CD8-positive, alpha-beta memory T cell (primary cell): ENCODE results near the gene DTNB. TPM values are rescaled to one million over a fixed set of nuclear protein-coding genes. Genes with fewer than 3 reads are reported as not detected.

Experiments used
- CTCF ChIA-PET: fragments of 350-600 bp; sonication (Branson Sonifier 250); formaldehyde crosslinking; loops from one replicate; lab custom pipeline; 2021; ENCODE audit warnings: antibody characterized with exemption; lab: Charles Lee
- POLR2A ChIA-PET: fragments of 350-600 bp; sonication (Branson Sonifier 250); formaldehyde crosslinking; loops from one replicate; lab custom pipeline; 2021; ENCODE audit warnings: antibody characterized with exemption; lab: Charles Lee
- DNase-seq, 5 donors: peaks; one replicate each; pipeline versions ENCODE4 v3.0.0 to v3.0.0-alpha.2; 2020 to 2022; ENCODE audit warnings: mixed read lengths in 1 of 5
- H3K27ac ChIP-seq: one replicate; pipeline ENCODE4 v1.7.0; 2013; ENCODE audit warnings: low read depth, mild to moderate bottlenecking, low read length, moderate library complexity
- H3K27me3 ChIP-seq: 2 replicates; pipeline ENCODE4 v1.7.0; 2013; ENCODE audit warnings: low read length, mild to moderate bottlenecking; ENCODE audit not compliant: insufficient read depth, poor library complexity, severe bottlenecking
- H3K36me3 ChIP-seq: 2 replicates; pipeline ENCODE4 v1.7.0; 2013; ENCODE audit warnings: mild to moderate bottlenecking, low read length, moderate library complexity; ENCODE audit not compliant: insufficient read depth
- H3K4me1 ChIP-seq: 2 replicates; pipeline ENCODE4 v1.7.0; 2013; ENCODE audit warnings: mild to moderate bottlenecking, low read length, moderate library complexity; ENCODE audit not compliant: insufficient read depth
- H3K4me3 ChIP-seq: 2 replicates; pipeline ENCODE4 v1.7.0; 2013; ENCODE audit warnings: mild to moderate bottlenecking, low read length
- H3K9me3 ChIP-seq: 2 replicates; pipeline ENCODE4 v1.7.0; 2013; ENCODE audit warnings: mild to moderate bottlenecking, low read length
- H3K27ac Mint-ChIP-seq, 8 donors: one replicate each; pipeline ENCODE4 v1.8.0; 2020 to 2021; ENCODE audit warnings: mixed read lengths in 8 of 8, mild to moderate bottlenecking in 6 of 8, inconsistent platforms in 3 of 8, moderate library complexity in 3 of 8
- H3K27me3 Mint-ChIP-seq, 2 donors: one replicate each; pipeline ENCODE4 v1.8.0; 2020 to 2021; ENCODE audit warnings: mixed read lengths in 2 of 2, mild to moderate bottlenecking in 1 of 2, moderate library complexity in 1 of 2
- H3K36me3 Mint-ChIP-seq, 3 donors: one replicate each; pipeline ENCODE4 v1.8.0; 2020 to 2021; ENCODE audit warnings: mixed read lengths in 3 of 3, inconsistent platforms in 1 of 3, mild to moderate bottlenecking in 1 of 3
- H3K4me1 Mint-ChIP-seq, 3 donors: one replicate each; pipeline ENCODE4 v1.8.0; 2020 to 2021; ENCODE audit warnings: mixed read lengths in 3 of 3, inconsistent platforms in 1 of 3, mild to moderate bottlenecking in 1 of 3
- H3K4me3 Mint-ChIP-seq, 7 donors: one replicate each; pipeline ENCODE4 v1.8.0; 2020 to 2021; ENCODE audit warnings: mixed read lengths in 7 of 7, mild to moderate bottlenecking in 6 of 7, moderate library complexity in 4 of 7, inconsistent platforms in 2 of 7
- H3K9me3 Mint-ChIP-seq, 5 donors: one replicate each; pipeline ENCODE4 v1.8.0; 2020 to 2022; ENCODE audit warnings: mixed read lengths in 5 of 5, mild to moderate bottlenecking in 3 of 5, moderate library complexity in 2 of 5, inconsistent platforms in 1 of 5
- polyA plus RNA-seq: library from polyadenylated mRNA; unstranded; fragments of 300-500 nt; fragmentation: Illumina TruSeq; gene quantifications from one replicate; pipeline ENCODE4 v1.2.3, GENCODE V29; 2021
- total RNA-seq, 2 experiments: library from RNA; stranded (reverse); gene quantifications; one replicate each; pipeline ENCODE4 v1.2.3, GENCODE V29; 2021

Gene DTNB
- total and polyA plus RNA-seq, 3 experiments from 2014 or later: 15.2 to 19.4 (median 16.8) TPM

GRCh38 chr2:25491003-25491696 is 182.2 kb downstream of the DTNB start:
- Histone ChIP-seq H3K4me1 (no peaks in the 10 kb centered on the region), H3K27ac (no peak overlapping the region), H3K4me3 (no peak overlapping the region), H3K36me3 (no peaks in the 10 kb centered on the region), H3K27me3 (no peaks in the 10 kb centered on the region), H3K9me3 (no peaks in the 10 kb centered on the region)
- Mint-ChIP-seq H3K4me1 (no peaks in the 10 kb centered on the region), H3K9me3 (no peaks in the 10 kb centered on the region), H3K36me3 (peaks cover 6 to 16% (median 14%) of the 10 kb centered on the region in 3 donors), H3K27ac (no peak overlapping the region), H3K4me3 (no peak overlapping the region), H3K27me3 (peaks cover 0 to 2% of the 10 kb centered on the region in 2 donors)
- ChIA-PET POLR2A (no interaction called here), CTCF (no interaction called here)
- DNase-seq: no peak

- Histone ChIP-seq H3K4me1 (no peaks in the 10 kb centered on the region), H3K27me3 (no peaks in the 10 kb centered on the region), H3K9me3 (no peaks in the 10 kb centered on the region), H3K27ac (no peak overlapping the region), H3K4me3 (no peak overlapping the region), H3K36me3 (no peaks in the 10 kb centered on the region)
- no peaks in the 10 kb centered on the region for H3K9me3 Mint-ChIP-seq
- POLR2A ChIA-PET: no interaction called here
- DNase-seq: no peak
- no peak overlapping the region for H3K27ac Mint-ChIP-seq
- peak overlapping the region in 1 of 7 donors; percentile 38 for H3K4me3 Mint-ChIP-seq
- H3K4me1 Mint-ChIP-seq: no peaks in the 10 kb centered on the region
- peaks cover 6 to 14% (median 12%) of the 10 kb centered on the region in 3 donors for H3K36me3 Mint-ChIP-seq
- peaks cover 0 to 2% of the 10 kb centered on the region in 2 donors for H3K27me3 Mint-ChIP-seq
- CTCF ChIA-PET: no interaction called here
These were observed 183.2 kb downstream of the DTNB start for GRCh38 chr2:25490217-25490616.

- H3K4me1 Mint-ChIP-seq: no peaks in the 10 kb centered on the region
- H3K36me3 ChIP-seq: no peaks in the 10 kb centered on the region
- POLR2A ChIA-PET: no interaction called here
- H3K9me3 Mint-ChIP-seq: no peaks in the 10 kb centered on the region
- no peak overlapping the region for H3K27ac Mint-ChIP-seq
- H3K4me3 ChIP-seq: no peak overlapping the region
- H3K9me3 ChIP-seq: no peaks in the 10 kb centered on the region
- H3K27me3 Mint-ChIP-seq: peaks cover 0 to 2% of the 10 kb centered on the region in 2 donors
- CTCF ChIA-PET: no interaction called here
- H3K27me3 ChIP-seq: no peaks in the 10 kb centered on the region
- no peaks in the 10 kb centered on the region for H3K4me1 ChIP-seq
- DNase-seq: no peak
- H3K27ac ChIP-seq: no peak overlapping the region
- no peak overlapping the region for H3K4me3 Mint-ChIP-seq
- peaks cover 6 to 14% (median 12%) of the 10 kb centered on the region in 3 donors for H3K36me3 Mint-ChIP-seq
These were observed 183.7 kb downstream of the DTNB start for GRCh38 chr2:25489631-25490030.

GRCh38 chr2:25483607-25484266 is 189.6 kb downstream of the DTNB start:
- no peak for DNase-seq
- POLR2A ChIA-PET: no interaction called here
- Mint-ChIP-seq H3K9me3 (no peaks in the 10 kb centered on the region), H3K27me3 (peaks cover 0 to 2% of the 10 kb centered on the region in 2 donors), H3K36me3 (peaks cover 6 to 49% (median 22%) of the 10 kb centered on the region in 3 donors), H3K4me1 (no peaks in the 10 kb centered on the region), H3K27ac (no peak overlapping the region), H3K4me3 (no peak overlapping the region)
- Histone ChIP-seq H3K36me3 (no peaks in the 10 kb centered on the region), H3K4me3 (no peak overlapping the region), H3K9me3 (no peaks in the 10 kb centered on the region), H3K27ac (no peak overlapping the region), H3K27me3 (no peaks in the 10 kb centered on the region), H3K4me1 (no peaks in the 10 kb centered on the region)
- CTCF ChIA-PET: interaction anchor here (1.2 kb wide), 1 partner anchor 39 kb away, joined by 3 read pairs; no protein-coding TSS in a partner anchor

- Histone ChIP-seq H3K9me3 (no peaks in the 10 kb centered on the region), H3K27ac (no peak overlapping the region), H3K27me3 (no peaks in the 10 kb centered on the region), H3K4me3 (no peak overlapping the region), H3K4me1 (no peaks in the 10 kb centered on the region), H3K36me3 (no peaks in the 10 kb centered on the region)
- Mint-ChIP-seq H3K4me1 (no peaks in the 10 kb centered on the region), H3K4me3 (no peak overlapping the region), H3K36me3 (peaks cover 10 to 51% (median 20%) of the 10 kb centered on the region in 3 donors), H3K9me3 (no peaks in the 10 kb centered on the region), H3K27ac (no peak overlapping the region), H3K27me3 (no peaks in the 10 kb centered on the region)
- ChIA-PET CTCF (no interaction called here), POLR2A (no interaction called here)
- no peak for DNase-seq
These were observed 191.0 kb downstream of the DTNB start for GRCh38 chr2:25482341-25482740.

GRCh38 chr2:25481381-25482300 is 191.7 kb downstream of the DTNB start:
- ChIA-PET POLR2A (no interaction called here), CTCF (no interaction called here)
- DNase-seq: no peak
- Histone ChIP-seq H3K4me3 (no peak overlapping the region), H3K27me3 (no peaks in the 10 kb centered on the region), H3K9me3 (no peaks in the 10 kb centered on the region), H3K36me3 (no peaks in the 10 kb centered on the region), H3K4me1 (no peaks in the 10 kb centered on the region), H3K27ac (no peak overlapping the region)
- no peak overlapping the region for H3K27ac Mint-ChIP-seq
- H3K27me3 Mint-ChIP-seq: no peaks in the 10 kb centered on the region
- no peak overlapping the region for H3K4me3 Mint-ChIP-seq
- peaks cover 12 to 49% (median 17%) of the 10 kb centered on the region in 3 donors for H3K36me3 Mint-ChIP-seq
- no peaks in the 10 kb centered on the region for H3K9me3 Mint-ChIP-seq
- no peaks in the 10 kb centered on the region for H3K4me1 Mint-ChIP-seq

- no peak overlapping the region for H3K27ac ChIP-seq
- H3K9me3 ChIP-seq: no peaks in the 10 kb centered on the region
- Mint-ChIP-seq H3K36me3 (peaks cover 16 to 54% (median 17%) of the 10 kb centered on the region in 3 donors), H3K27ac (no peak overlapping the region), H3K9me3 (peaks cover 0 to 4% (median 0%) of the 10 kb centered on the region in 5 donors), H3K4me3 (no peak overlapping the region), H3K4me1 (no peaks in the 10 kb centered on the region), H3K27me3 (no peaks in the 10 kb centered on the region)
- ChIA-PET CTCF (no interaction called here), POLR2A (no interaction called here)
- DNase-seq: no peak
- H3K36me3 ChIP-seq: no peaks in the 10 kb centered on the region
- no peaks in the 10 kb centered on the region for H3K27me3 ChIP-seq
- no peak overlapping the region for H3K4me3 ChIP-seq
- H3K4me1 ChIP-seq: no peaks in the 10 kb centered on the region
These were observed 192.8 kb downstream of the DTNB start for GRCh38 chr2:25480561-25480960.
